ENCODE results near the gene ST6GALNAC6.

Gene ST6GALNAC6

DNA sequence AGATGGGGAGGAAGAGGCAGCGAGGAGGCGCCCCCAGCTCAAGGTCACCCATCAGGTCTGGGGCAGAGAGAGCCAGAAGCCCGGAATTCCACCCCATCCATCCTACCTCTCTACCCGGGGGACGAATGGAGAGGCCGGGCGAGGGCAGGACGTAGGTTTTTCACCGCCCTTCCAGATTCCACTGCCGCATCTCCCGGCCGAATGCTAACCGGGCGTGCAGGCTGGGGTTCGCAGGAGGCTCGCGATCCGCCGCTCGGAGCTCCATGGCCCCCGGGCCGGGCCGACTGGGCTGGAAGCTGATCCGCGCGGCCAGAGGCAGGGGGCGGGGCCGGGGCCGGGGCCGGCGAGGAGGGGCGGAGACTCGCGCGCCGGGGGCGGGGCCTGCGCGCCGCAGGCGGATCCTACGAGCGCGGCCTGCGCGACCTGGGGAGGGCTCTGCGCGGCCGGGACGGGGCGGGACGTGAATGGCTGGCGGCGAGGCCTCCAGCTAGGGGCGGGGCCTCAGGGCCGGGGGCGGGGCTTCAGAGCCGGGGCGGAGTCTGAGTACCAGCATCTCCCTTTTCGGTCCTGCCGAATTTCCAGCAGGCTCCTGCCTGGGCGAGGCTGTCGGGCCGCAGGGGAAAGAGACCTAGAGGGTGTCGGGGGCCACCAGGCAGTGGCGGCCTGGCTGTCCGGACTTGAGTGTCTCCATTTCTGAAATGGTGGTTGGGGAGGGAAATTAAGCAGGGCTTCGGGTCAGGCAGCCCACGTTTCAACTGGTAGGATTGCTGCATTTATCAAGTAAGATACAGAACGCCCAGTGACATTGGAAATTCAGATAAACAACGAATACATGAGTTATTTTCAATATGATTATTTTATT, 17.5 kb upstream of the ST6GALNAC6 start, which contains the start of gene ST6GALNAC4:
ST6GALNAC4 (minus strand) TSS at position 322 of the 862 bp plus-strand sequence. CDS start 622 bp downstream, outside the sequence.
- H3K4me3 Mint-ChIP-seq, result peak within 1 kb of the TSS; percentile 83 to 84 (median 83)
- TF ChIP-seq, protein P1, sequence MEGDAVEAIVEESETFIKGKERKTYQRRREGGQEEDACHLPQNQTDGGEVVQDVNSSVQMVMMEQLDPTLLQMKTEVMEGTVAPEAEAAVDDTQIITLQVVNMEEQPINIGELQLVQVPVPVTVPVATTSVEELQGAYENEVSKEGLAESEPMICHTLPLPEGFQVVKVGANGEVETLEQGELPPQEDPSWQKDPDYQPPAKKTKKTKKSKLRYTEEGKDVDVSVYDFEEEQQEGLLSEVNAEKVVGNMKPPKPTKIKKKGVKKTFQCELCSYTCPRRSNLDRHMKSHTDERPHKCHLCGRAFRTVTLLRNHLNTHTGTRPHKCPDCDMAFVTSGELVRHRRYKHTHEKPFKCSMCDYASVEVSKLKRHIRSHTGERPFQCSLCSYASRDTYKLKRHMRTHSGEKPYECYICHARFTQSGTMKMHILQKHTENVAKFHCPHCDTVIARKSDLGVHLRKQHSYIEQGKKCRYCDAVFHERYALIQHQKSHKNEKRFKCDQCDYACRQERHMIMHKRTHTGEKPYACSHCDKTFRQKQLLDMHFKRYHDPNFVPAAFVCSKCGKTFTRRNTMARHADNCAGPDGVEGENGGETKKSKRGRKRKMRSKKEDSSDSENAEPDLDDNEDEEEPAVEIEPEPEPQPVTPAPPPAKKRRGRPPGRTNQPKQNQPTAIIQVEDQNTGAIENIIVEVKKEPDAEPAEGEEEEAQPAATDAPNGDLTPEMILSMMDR (IDR thresholded peaks at IDR 0.05; ENCODE audit: unreplicated experiment in 3 of 3), result no peak

DNA sequence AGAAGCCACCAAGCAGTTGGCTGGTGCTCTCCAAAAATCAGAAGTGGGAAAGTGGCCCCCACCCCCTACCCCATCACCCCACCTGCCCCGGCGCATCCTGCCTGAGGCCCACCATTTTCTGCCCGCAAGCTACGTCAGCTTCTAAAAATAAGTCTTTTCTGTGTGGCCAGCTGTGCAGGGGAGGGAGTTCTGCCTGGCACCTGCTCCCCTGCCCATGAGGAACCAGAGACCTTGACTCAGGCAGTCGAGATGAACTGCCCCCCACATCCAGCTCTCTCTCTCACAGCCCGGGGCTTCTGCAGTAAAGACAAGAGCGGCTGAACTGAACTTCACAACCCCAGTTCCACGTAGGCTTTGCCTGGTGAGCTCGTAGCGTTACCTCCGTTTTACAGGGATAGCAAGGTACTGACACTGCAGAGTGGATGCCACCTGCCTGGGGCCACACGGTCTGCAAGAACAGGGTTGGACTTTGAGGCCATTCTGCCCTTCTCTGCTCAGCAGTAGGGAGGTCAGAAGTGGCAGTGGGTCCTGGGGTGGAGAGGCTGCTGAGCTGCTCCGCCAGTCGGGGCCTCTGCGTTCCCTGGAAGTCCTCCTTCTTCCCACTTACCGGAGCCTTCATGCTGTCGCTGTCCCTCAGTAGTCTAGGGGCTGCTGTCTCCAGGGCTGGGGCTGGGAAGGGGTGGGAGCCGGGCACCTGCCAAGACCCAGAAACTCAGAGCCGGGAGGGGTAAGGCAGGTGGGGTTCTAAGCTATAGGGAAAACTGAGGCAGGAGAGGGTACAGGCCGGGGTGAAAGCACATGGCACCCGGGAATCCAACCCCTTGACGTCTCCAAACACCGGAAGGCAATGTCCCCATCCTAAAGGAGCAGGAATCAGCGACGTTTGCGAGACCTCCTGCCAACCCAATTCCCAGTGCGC, 16.7 kb upstream of the ST6GALNAC6 start:
- Mint-ChIP-seq H3K9me3 (no peaks in the 10 kb centered on the region), H3K4me3 (peak overlapping the region; percentile 83 to 84 (median 83))
- TF ChIP-seq, protein P1 (IDR thresholded peaks at IDR 0.05; ENCODE audit: unreplicated experiment in 3 of 3), result no peak

More for the DNA sequence above, 17.5 kb upstream of the ST6GALNAC6 start, which contains the start of gene ST6GALNAC4:
- Mint-ChIP-seq H3K36me3 (ENCODE audit: low read depth) (peaks cover 2% of the 10 kb centered on the region), H3K9me3 (no peaks in the 10 kb centered on the region), H3K27me3 (ENCODE audit: low read depth) (peaks cover 17% of the 10 kb centered on the region), H3K27ac (no peak within 1 kb of the TSS), H3K4me1 (peaks cover 14% of the 10 kb centered on the region)

DNA sequence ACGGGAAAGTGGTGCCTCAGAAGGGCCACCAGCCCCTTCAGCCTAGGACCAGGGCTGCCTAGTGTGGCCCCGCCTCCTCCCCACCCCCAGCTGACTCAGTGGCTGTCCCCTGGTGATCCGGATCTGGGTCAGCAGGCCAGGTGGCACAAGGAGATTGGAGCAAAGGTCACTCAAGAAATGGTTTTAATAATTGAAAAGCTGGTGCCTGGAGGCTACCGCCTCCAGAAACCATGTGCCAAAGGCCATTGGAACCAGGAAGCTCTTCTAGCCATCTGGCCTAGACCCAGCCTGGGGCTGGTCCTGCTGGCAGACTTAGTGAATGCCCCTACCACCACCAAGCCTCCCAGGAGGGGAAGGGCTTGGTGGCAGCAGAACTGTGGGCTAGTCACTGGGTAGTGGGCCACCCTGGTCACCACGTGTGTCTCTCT, 15.9 kb upstream of the ST6GALNAC6 start:
- H3K9me3 Mint-ChIP-seq, result no peaks in the 10 kb centered on the region
- H3K4me1 Mint-ChIP-seq, result peaks cover 21% of the 10 kb centered on the region
- TF ChIP-seq, protein P1 (IDR thresholded peaks at IDR 0.05; ENCODE audit: unreplicated experiment in 3 of 3), result no peak
- H3K27ac Mint-ChIP-seq, result no peak overlapping the region
- H3K27me3 Mint-ChIP-seq (ENCODE audit: low read depth), result peaks cover 15% of the 10 kb centered on the region
- H3K36me3 Mint-ChIP-seq (ENCODE audit: low read depth), result peaks cover 11% of the 10 kb centered on the region
- peak overlapping the region in 2 of 3 experiments; percentile 54 to 56 for H3K4me3 Mint-ChIP-seq

More for the DNA sequence above, 16.7 kb upstream of the ST6GALNAC6 start:
- Mint-ChIP-seq H3K27me3 (ENCODE audit: low read depth) (peaks cover 19% of the 10 kb centered on the region), H3K36me3 (ENCODE audit: low read depth) (peaks cover 5% of the 10 kb centered on the region), H3K27ac (no peak overlapping the region), H3K4me1 (peaks cover 15% of the 10 kb centered on the region)

DNA sequence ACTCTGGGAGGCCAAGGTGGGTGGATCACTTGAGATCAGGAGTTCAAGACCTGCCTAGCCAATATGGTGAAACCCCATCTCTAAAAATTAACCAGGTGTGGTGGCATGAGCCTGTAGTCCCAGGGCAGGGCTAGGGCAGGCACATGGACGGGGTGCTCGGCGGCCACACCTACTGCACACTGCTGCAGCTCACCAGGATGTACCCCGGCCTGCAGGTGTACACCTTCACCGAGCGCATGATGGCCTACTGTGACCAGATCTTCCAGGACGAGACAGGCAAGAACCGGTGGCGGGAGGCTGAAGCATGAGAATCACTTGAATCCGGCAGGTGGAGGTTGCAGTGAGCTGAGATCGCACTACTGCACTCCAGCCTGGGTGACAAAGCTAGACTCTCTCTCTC, 14.3 kb upstream of the ST6GALNAC6 start:
- H3K4me3 Mint-ChIP-seq, result no peak overlapping the region
- no peak overlapping the region for H3K27ac Mint-ChIP-seq
- TF ChIP-seq, protein P1 (IDR thresholded peaks at IDR 0.05; ENCODE audit: unreplicated experiment in 3 of 3), result no peak
- peaks cover 11% of the 10 kb centered on the region for H3K36me3 Mint-ChIP-seq (ENCODE audit: low read depth)
- H3K4me1 Mint-ChIP-seq, result peaks cover 12% of the 10 kb centered on the region
- peaks cover 10% of the 10 kb centered on the region for H3K27me3 Mint-ChIP-seq (ENCODE audit: low read depth)
- no peaks in the 10 kb centered on the region for H3K9me3 Mint-ChIP-seq

DNA sequence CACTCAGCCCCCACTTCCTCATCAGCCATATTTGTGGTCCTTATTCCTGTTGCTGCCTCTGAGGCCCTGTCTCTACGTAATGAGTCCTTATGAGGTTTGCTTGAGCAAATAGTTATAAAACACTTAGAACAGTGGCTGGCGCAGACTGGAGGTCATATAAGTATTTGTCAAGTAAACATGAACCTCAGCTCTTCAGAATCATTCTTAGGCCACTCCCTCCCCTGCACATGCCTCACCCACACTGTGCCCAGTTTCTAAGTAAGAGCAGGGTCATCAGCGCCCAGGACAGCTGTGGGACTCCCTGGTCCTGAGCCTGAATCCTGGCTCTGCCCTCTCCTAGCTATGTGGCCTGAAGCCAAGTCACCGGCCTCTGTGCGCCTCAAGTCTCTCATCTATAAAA, 13.5 kb upstream of the ST6GALNAC6 start:
- H3K9me3 Mint-ChIP-seq, result no peaks in the 10 kb centered on the region
- TF ChIP-seq, protein P1 (IDR thresholded peaks at IDR 0.05; ENCODE audit: unreplicated experiment in 3 of 3), result no peak
- no peak overlapping the region for H3K27ac Mint-ChIP-seq
- H3K36me3 Mint-ChIP-seq (ENCODE audit: low read depth), result peaks cover 11% of the 10 kb centered on the region
- peaks cover 10% of the 10 kb centered on the region for H3K27me3 Mint-ChIP-seq (ENCODE audit: low read depth)
- peaks cover 7% of the 10 kb centered on the region for H3K4me1 Mint-ChIP-seq
- H3K4me3 Mint-ChIP-seq, result no peak overlapping the region
